Thyroid gland (tissue), 4 donors: ENCODE results near the gene RNF11. TPM values are rescaled to one million over a fixed set of nuclear protein-coding genes. Genes with fewer than 3 reads are reported as not detected.

ENCODE experiments used
- DNase-seq, 2 donors: peaks; one replicate each; pipeline ENCODE4 v3.0.0-alpha.2; 2019
- H3K27ac ChIP-seq, 3 donors: fragments of 200-600 bp; sonication (generic); 1 replicate in 2 of 3; 2 replicates in 1 of 3; pipeline ENCODE4 v1.5.1; 2016 to 2019; ENCODE audit warnings: mild to moderate bottlenecking in 1 of 3, moderate library complexity in 1 of 3
- H3K27me3 ChIP-seq: fragments of 200-600 bp; sonication (generic); one replicate; pipeline ENCODE4 v1.5.1; 2019
- H3K36me3 ChIP-seq, 2 donors: fragments of 200-600 bp; sonication (generic); one replicate each; pipeline ENCODE4 v1.5.1; 2016 to 2019
- H3K4me1 ChIP-seq, 2 donors: fragments of 200-600 bp; sonication (generic); one replicate each; pipeline ENCODE4 v1.5.1; 2017 to 2019
- H3K4me3 ChIP-seq, 3 donors: fragments of 200-600 bp; sonication (generic); replicated peaks in 1 of 3; 1 replicate in 2 of 3; 2 replicates in 1 of 3; pipeline ENCODE4 v1.5.1; 2016; ENCODE audit warnings: mild to moderate bottlenecking in 1 of 3
- H3K9me3 ChIP-seq: fragments of 200-600 bp; sonication (generic); one replicate; pipeline ENCODE4 v1.5.1; 2017
- CTCF ChIP-seq, 6 experiments: fragments of 200-600 bp in 3 of 6; fragments of 450-650 bp in 3 of 6; sonication (generic) in 3 of 6; IDR thresholded peaks; one replicate each; pipeline ENCODE4 v1.5.1; 2016 to 2019; ENCODE audit warnings: antibody characterized with exemption in 6 of 6, mild to moderate bottlenecking in 2 of 6, inconsistent platforms in 1 of 6, moderate library complexity in 1 of 6
- POLR2A ChIP-seq, 2 donors: fragments of 450-650 bp; IDR thresholded peaks; one replicate each; pipeline ENCODE4 v1.6.1; 2017; ENCODE audit warnings: antibody characterized with exemption in 2 of 2, mild to moderate bottlenecking in 2 of 2, moderate library complexity in 1 of 2
- WGBS, 2 donors: methylation state at CpG; one replicate each; pipeline ENCODE4 v1.1.5; 2017; 5-methylcytosine and 5-hydroxymethylcytosine counted together
- intact Hi-C: fragments of 100-400 bp; cut with DNase I; formaldehyde crosslinking; loops from one replicate; pipeline ENCODE4 v1.15.1; 2023
- total RNA-seq, 4 donors: library from RNA; depleted of rRNA; stranded (reverse); fragments of >200 nt; gene quantifications; one replicate each; pipeline ENCODE4 v1.2.3, GENCODE V29; 2016

The RNF11 gene
- total RNA-seq, 4 donors from 2014 or later = 113 to 134 (median 115) TPM

- no peaks in the 10 kb centered on the region for H3K36me3 ChIP-seq
- intact Hi-C loops = no loop called here
- DNase-seq = no peak
- no peak overlapping the region for H3K4me3 ChIP-seq
- 78 to 91% methylated on average over 3 of the region's 3 CpGs for WGBS, 2 donors
- no peak overlapping the region for H3K27ac ChIP-seq
- H3K4me1 ChIP-seq = no peaks in the 10 kb centered on the region
- no peaks in the 10 kb centered on the region for H3K9me3 ChIP-seq
- H3K27me3 ChIP-seq = no peaks in the 10 kb centered on the region
- TF ChIP-seq POLR2A (IDR thresholded peaks at IDR 0.05) (no peak), CTCF (IDR thresholded peaks at IDR 0.05) (no peak)
Measured at GRCh38 chr1:51210676-51211075, 25.4 kb upstream of the RNF11 start.

- DNase-seq = no peak
Measured at GRCh38 chr1:51214615-51215131, 21.4 kb upstream of the RNF11 start.

GRCh38 chr1:51215169-51215568 lies 20.9 kb upstream of the RNF11 start:
- no peaks in the 10 kb centered on the region for H3K36me3 ChIP-seq
- 100% methylated on average over 1 of the region's 1 CpG for WGBS, 2 donors
- TF ChIP-seq CTCF (IDR thresholded peaks at IDR 0.05) (no peak), POLR2A (IDR thresholded peaks at IDR 0.05) (no peak)
- intact Hi-C loops = no loop called here
- no peak overlapping the region for H3K4me3 ChIP-seq
- H3K4me1 ChIP-seq = no peaks in the 10 kb centered on the region
- H3K9me3 ChIP-seq = no peaks in the 10 kb centered on the region
- DNase-seq = no peak
- no peak overlapping the region for H3K27ac ChIP-seq
- H3K27me3 ChIP-seq = no peaks in the 10 kb centered on the region

More at GRCh38 chr1:51214615-51215131, 21.4 kb upstream of the RNF11 start:
- WGBS, 2 donors = 44 to 65% methylated on average over 7 of the region's 7 CpGs
- Histone ChIP-seq H3K36me3 (no peaks in the 10 kb centered on the region), H3K9me3 (no peaks in the 10 kb centered on the region), H3K4me3 (no peak overlapping the region), H3K27ac (no peak overlapping the region), H3K27me3 (no peaks in the 10 kb centered on the region), H3K4me1 (no peaks in the 10 kb centered on the region)
- intact Hi-C loops = no loop called here
- TF ChIP-seq POLR2A (IDR thresholded peaks at IDR 0.05) (no peak), CTCF (IDR thresholded peaks at IDR 0.05) (no peak)

DNA sequence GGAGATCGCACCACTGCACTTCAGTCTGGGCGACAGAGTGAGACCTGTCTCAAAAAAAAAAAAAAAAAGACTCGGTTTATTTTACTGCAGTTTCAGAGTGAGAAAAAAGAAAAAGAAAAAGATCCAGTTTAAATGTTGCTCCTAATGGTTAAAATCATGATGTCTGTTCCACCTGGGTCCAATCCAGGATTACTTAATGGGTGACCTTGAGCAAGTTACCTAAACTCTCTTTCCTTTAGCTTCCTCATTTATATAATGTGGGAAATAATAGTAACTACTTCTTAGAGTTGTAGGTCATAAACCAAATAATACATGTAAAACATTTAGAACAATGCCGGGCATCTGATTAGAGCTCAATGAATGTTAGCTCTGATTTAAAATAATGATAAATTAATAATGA lies 19.4 kb upstream of the RNF11 start:
- H3K4me3 ChIP-seq = no peak overlapping the region
- no peaks in the 10 kb centered on the region for H3K36me3 ChIP-seq
- H3K4me1 ChIP-seq = no peaks in the 10 kb centered on the region
- TF ChIP-seq CTCF (IDR thresholded peaks at IDR 0.05) (no peak), POLR2A (IDR thresholded peaks at IDR 0.05) (no peak)
- H3K9me3 ChIP-seq = no peaks in the 10 kb centered on the region
- WGBS, 2 donors = 64 to 70% methylated on average over 4 of the region's 4 CpGs
- intact Hi-C loops = no loop called here
- H3K27me3 ChIP-seq = no peaks in the 10 kb centered on the region
- no peak for DNase-seq
- no peak overlapping the region for H3K27ac ChIP-seq

DNA sequence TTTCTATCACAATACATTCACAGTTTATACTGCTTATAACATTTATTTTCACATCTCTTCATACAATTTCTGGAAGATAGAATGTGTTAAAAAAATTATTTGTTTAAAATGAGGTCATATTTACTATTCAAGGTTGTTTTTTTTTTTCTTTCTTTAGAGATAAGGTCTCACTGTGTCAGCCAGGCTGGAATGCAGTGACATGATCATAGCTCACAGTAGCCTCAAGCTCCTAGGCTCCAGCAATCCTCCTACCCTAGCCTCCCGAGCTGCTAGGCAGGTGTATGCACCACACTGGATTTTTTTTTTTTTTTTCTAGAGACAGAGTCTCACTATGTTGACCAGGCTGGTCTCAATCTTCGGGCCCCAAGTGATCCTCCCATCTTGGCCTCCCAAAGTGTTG lies 19.0 kb upstream of the RNF11 start:
- Histone ChIP-seq H3K4me1 (no peaks in the 10 kb centered on the region), H3K4me3 (no peak overlapping the region), H3K27ac (no peak overlapping the region), H3K36me3 (no peaks in the 10 kb centered on the region), H3K9me3 (no peaks in the 10 kb centered on the region), H3K27me3 (no peaks in the 10 kb centered on the region)
- 95% methylated on average over 2 of the region's 2 CpGs for WGBS, 2 donors
- intact Hi-C loops = no loop called here
- TF ChIP-seq CTCF (IDR thresholded peaks at IDR 0.05) (no peak), POLR2A (IDR thresholded peaks at IDR 0.05) (no peak)
- no peak for DNase-seq
